Natural killer cell (primary cell): ENCODE measurements around the gene ROS1. TPM values are rescaled to one million over a fixed set of nuclear protein-coding genes. Genes with fewer than 3 reads are reported as not detected.

Source experiments
- ATAC-seq, 3 donors: fragments of 150-1000 bp in 2 of 3; fragments of 200-7000 bp in 1 of 3; cut with Tn5 transposase; 1 replicate in 1 of 3; 2 replicates in 2 of 3; pipeline ENCODE4 v1.10.0; 2021; ENCODE audit warnings: mild to moderate bottlenecking in 2 of 3, moderate library complexity in 2 of 3
- DNase-seq, 2 donors: peaks; one replicate each; pipeline versions ENCODE4 v3.0.0 to v3.0.0-alpha.2; 2013 to 2021; ENCODE audit warnings: mixed read lengths in 1 of 2
- H3K27ac ChIP-seq: one replicate; pipeline ENCODE4 v1.5.1; 2013; ENCODE audit warnings: mild to moderate bottlenecking, low read length
- H3K27me3 ChIP-seq: one replicate; pipeline ENCODE4 v1.6.1; 2013; ENCODE audit warnings: low read length; ENCODE audit not compliant: control insufficient read depth, insufficient read depth
- H3K36me3 ChIP-seq: one replicate; pipeline ENCODE4 v1.6.1; 2013; ENCODE audit warnings: low read length; ENCODE audit not compliant: control insufficient read depth, insufficient read depth
- H3K4me1 ChIP-seq: one replicate; pipeline ENCODE4 v1.6.1; 2013; ENCODE audit warnings: low read length; ENCODE audit not compliant: control insufficient read depth, insufficient read depth
- H3K4me3 ChIP-seq: one replicate; pipeline ENCODE4 v1.5.1; 2013; ENCODE audit warnings: low read length
- H3K9me3 ChIP-seq: one replicate; pipeline ENCODE4 v1.6.1; 2013; ENCODE audit warnings: low read length; ENCODE audit not compliant: control insufficient read depth, insufficient read depth
- H3K27ac Mint-ChIP-seq, 2 donors: one replicate each; pipeline ENCODE4 v1.8.0; 2022; ENCODE audit warnings: mild to moderate bottlenecking in 2 of 2, mixed read lengths in 2 of 2, moderate library complexity in 1 of 2
- H3K27me3 Mint-ChIP-seq, 2 donors: one replicate each; pipeline ENCODE4 v1.8.0; 2022; ENCODE audit warnings: low read depth in 2 of 2, mixed read lengths in 2 of 2
- H3K36me3 Mint-ChIP-seq: one replicate; pipeline ENCODE4 v1.8.0; 2022; ENCODE audit warnings: mixed read lengths
- H3K4me1 Mint-ChIP-seq, 2 donors: one replicate each; pipeline ENCODE4 v1.8.0; 2022; ENCODE audit warnings: mixed read lengths in 2 of 2
- H3K4me3 Mint-ChIP-seq: one replicate; pipeline ENCODE4 v1.8.0; 2022; ENCODE audit warnings: mild to moderate bottlenecking, moderate library complexity, mixed read lengths
- H3K9me3 Mint-ChIP-seq, 2 donors: one replicate each; pipeline ENCODE4 v1.8.0; 2022; ENCODE audit warnings: mixed read lengths in 2 of 2
- CTCF ChIP-seq: fragments of 200-600 bp; IDR thresholded peaks from one replicate; pipeline ENCODE4 v1.8.0; 2022; ENCODE audit warnings: antibody characterized with exemption
- WGBS: methylation state at CpG from one replicate; pipeline ENCODE4 v1.1.7; 2013; ENCODE audit warnings: missing lambda C conversion rate; ENCODE audit not compliant: insufficient coverage; 5-methylcytosine and 5-hydroxymethylcytosine counted together
- intact Hi-C: fragments of 100-400 bp; cut with micrococcal nuclease; formaldehyde crosslinking; loops from one replicate; pipeline ENCODE4 v1.14.2; 2022
- total RNA-seq, 4 donors: library from RNA; stranded (reverse); fragments of 120-200 nt in 1 of 4; gene quantifications; one replicate each; pipeline versions ENCODE4 v1.2.3 to v1.2.4, GENCODE V29; 2013 to 2022

The ROS1 gene
- total RNA-seq, 3 donors from 2014 or later (not counting 1 experiment from before 2014, with no cell fraction given) = not detected

DNA sequence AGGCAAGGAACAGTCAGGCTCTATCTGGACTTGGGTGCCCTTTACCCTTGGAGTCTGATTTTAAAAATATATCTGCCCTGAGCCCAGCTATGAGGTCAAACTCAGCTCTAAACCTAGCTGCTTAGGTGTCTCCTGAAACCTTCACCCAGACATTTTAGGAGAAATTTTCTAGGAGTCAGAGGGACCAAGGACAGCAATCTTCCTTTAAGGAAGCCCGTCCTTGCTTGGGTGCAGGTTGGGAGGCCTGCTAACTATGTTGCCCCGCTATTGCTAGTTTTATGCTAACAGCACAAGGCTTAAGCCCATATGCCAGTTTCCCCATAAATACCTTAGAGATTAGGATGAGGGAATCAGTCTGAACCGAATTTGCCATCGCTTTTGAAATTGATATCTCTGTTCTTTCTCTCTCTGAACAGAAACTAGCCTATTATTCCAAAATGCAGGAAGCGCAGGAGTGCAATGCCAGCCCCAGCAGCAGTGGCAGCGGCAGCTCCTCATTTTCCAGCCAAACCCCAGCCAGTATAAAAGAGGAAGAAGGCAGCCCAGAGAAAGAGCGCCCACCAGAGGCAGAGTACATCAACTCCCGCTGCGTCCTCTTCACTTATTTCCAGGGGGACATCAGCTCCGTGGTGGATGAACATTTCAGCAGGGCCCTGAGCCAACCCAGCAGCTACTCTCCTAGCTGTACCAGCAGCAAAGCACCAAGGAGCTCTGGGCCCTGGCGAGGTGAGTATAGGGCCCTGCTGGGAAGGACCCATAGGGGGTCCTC is 157.8 kb downstream of the ROS1 start:
- WGBS = 8% methylated on average over 11 of the region's 11 CpGs
- peaks cover 62 to 76% of the 10 kb centered on the region in 2 donors for H3K27me3 Mint-ChIP-seq
- H3K4me1 ChIP-seq = peaks cover 16% of the 10 kb centered on the region
- peaks cover 0 to 14% of the 10 kb centered on the region in 2 donors for H3K4me1 Mint-ChIP-seq
- no peaks in the 10 kb centered on the region for H3K36me3 ChIP-seq
- no peak overlapping the region for H3K4me3 ChIP-seq
- no peaks in the 10 kb centered on the region for H3K9me3 Mint-ChIP-seq
- H3K36me3 Mint-ChIP-seq = peaks cover 9% of the 10 kb centered on the region
- H3K27ac Mint-ChIP-seq = no peak overlapping the region
- H3K4me3 Mint-ChIP-seq = no peak overlapping the region
- H3K27ac ChIP-seq = no peak overlapping the region
- peaks cover 67% of the 10 kb centered on the region for H3K27me3 ChIP-seq
- no peak for TF ChIP-seq CTCF
- no peak for DNase-seq
- intact Hi-C loops = no loop called here
- no peaks in the 10 kb centered on the region for H3K9me3 ChIP-seq
- ATAC-seq = no peak

GRCh38 chr6:117267054-117267347 is 158.7 kb downstream of the ROS1 start:
- Histone ChIP-seq H3K36me3 (no peaks in the 10 kb centered on the region), H3K9me3 (no peaks in the 10 kb centered on the region), H3K4me1 (peaks cover 16% of the 10 kb centered on the region), H3K27ac (no peak overlapping the region), H3K4me3 (no peak overlapping the region), H3K27me3 (peaks cover 70% of the 10 kb centered on the region)
- H3K4me3 Mint-ChIP-seq = no peak overlapping the region
- H3K27me3 Mint-ChIP-seq = peaks cover 59 to 76% of the 10 kb centered on the region in 2 donors
- intact Hi-C loops = no loop called here
- no peaks in the 10 kb centered on the region for H3K9me3 Mint-ChIP-seq
- 17% methylated on average over 4 of the region's 5 CpGs for WGBS
- no peak for TF ChIP-seq CTCF
- H3K4me1 Mint-ChIP-seq = peaks cover 0 to 14% of the 10 kb centered on the region in 2 donors
- peaks cover 9% of the 10 kb centered on the region for H3K36me3 Mint-ChIP-seq
- H3K27ac Mint-ChIP-seq = no peak overlapping the region
- DNase-seq (no peak), ATAC-seq (no peak)

DNA sequence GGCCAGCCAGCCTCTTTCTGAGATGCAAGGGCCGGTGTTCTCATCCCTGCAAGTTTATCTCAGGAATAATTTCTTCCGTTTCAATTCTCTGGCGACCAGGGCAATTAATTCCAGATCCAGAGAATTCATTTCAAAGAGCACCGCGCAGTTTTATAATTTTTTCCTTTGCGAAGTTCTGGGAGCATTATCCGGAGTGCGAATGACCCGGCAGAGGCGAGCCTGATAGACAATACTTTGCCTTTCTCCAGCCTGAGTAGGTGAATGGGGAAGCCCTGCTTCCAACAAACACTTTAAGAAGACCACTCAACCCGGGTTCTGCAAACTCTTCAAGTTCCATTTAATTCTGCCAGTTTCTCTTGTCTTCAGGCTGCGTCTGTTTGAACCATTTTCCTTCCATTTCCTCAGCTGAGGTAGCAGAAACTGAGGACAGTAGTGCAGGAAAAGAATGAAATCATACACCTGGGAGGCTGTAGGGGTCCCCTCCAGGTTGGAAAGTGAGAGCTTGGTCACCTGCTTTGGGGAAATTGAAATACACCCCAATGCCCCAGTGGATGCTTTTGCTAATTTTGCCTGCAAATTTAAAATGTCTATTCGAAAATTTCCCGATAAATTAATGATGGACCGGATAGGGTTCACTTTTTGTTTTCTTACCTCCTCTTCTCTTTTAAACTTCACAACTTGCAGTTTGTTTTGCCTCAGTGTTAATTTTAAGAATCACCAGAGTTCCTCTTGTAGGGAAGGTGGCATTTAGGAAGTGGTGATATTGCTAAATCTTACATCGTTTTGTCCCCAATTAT is 159.3 kb downstream of the ROS1 start:
- ATAC-seq (no peak), DNase-seq (no peak)
- Histone ChIP-seq H3K27ac (no peak overlapping the region), H3K9me3 (no peaks in the 10 kb centered on the region), H3K4me1 (peaks cover 16% of the 10 kb centered on the region), H3K4me3 (no peak overlapping the region), H3K27me3 (peaks cover 73% of the 10 kb centered on the region), H3K36me3 (no peaks in the 10 kb centered on the region)
- H3K9me3 Mint-ChIP-seq = no peaks in the 10 kb centered on the region
- H3K4me3 Mint-ChIP-seq = no peak overlapping the region
- 15% methylated on average over 16 of the region's 16 CpGs for WGBS
- intact Hi-C loops = no loop called here
- no peak for TF ChIP-seq CTCF
- H3K4me1 Mint-ChIP-seq = peaks cover 0 to 14% of the 10 kb centered on the region in 2 donors
- H3K27me3 Mint-ChIP-seq = peaks cover 60 to 76% of the 10 kb centered on the region in 2 donors
- H3K36me3 Mint-ChIP-seq = peaks cover 9% of the 10 kb centered on the region
- no peak overlapping the region for H3K27ac Mint-ChIP-seq
